ENCODE results near the gene GPR55. TPM values are rescaled to one million over a fixed set of nuclear protein-coding genes. Genes with fewer than 3 reads are reported as not detected.
"Not testable (repeated sequence)": the region's sequence is repeated elsewhere in the genome, so short reads cannot be mapped to it uniquely, and the experiment has no call there.

Gene GPR55, protein sequence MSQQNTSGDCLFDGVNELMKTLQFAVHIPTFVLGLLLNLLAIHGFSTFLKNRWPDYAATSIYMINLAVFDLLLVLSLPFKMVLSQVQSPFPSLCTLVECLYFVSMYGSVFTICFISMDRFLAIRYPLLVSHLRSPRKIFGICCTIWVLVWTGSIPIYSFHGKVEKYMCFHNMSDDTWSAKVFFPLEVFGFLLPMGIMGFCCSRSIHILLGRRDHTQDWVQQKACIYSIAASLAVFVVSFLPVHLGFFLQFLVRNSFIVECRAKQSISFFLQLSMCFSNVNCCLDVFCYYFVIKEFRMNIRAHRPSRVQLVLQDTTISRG
- total RNA-seq = under 1 TPM; 0.05 to 0.90 (median 0.23) TPM

DNA sequence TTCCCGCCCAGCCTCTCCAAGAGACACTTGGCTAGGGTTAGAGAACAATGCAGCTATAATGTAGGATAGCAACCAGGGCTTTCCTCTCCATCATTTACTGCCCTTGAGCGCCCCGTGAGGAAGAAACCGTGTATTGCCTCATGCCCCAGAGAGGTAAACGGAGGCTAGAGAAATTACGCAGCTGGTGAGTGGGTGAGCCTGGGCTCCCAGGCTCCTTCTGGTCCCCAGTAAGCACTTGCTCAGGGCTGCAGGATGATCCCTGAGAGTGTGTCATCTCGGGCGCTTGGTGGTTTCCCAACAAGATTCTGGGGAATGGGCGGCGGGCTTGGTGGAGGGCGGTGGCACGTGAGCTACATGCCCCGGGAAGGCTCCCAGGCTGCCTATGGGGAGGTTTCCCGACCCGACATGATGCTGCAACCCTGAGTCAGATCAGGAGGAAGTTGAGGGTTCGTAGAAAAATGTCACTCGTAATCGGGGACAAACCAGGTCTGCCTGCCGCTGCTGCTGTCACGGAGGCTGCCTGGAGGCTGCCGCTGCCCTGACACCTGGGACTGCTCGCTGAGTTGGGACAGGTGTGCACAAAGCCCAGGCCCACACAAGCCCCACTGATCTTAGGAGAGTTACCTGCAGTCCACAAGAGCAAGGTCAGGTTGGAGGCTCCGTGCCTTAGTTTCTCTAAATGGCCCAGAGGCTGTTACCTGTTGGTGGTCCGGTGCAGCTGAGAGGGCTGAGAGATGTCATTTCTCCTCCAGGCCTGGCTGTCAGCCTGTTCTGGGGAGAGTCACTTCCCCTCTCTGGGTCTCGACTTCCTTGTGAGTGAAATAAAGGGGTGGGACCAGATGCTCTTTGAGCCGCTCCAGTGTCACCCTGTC, at the start of gene GPR55:
Gene GPR55 (minus strand): TSS at position 773 of the 872 bp plus-strand sequence. CDS start 14,280 bp downstream, outside the sequence.
- no peak within 1 kb of the TSS for H3K27ac ChIP-seq
- ATAC-seq (replicated peaks in 6 of 8) = peak in 2 of 8 experiments; percentile 18 to 49
- in situ Hi-C loops (cut with MboI; ENCODE audit: low pct_unique_long_range_greater_than_20kb in 2 of 9, low sequenced_read_pairs in 9 of 9, unreplicated experiment in 9 of 9) = no loop called here
- WGBS, 10 experiments = 8 to 88% (median 67%) methylated on average over 2 to 10 of the region's 26 CpGs; no CpG with 5 or more reads in 5 of the 10 experiments
- H3K4me1 ChIP-seq (replicated peaks in 1 of 2) = peaks cover 0 to 3% of the 10 kb centered on the region in 2 donors
- H3K4me3 ChIP-seq = no peak within 1 kb of the TSS

DNA sequence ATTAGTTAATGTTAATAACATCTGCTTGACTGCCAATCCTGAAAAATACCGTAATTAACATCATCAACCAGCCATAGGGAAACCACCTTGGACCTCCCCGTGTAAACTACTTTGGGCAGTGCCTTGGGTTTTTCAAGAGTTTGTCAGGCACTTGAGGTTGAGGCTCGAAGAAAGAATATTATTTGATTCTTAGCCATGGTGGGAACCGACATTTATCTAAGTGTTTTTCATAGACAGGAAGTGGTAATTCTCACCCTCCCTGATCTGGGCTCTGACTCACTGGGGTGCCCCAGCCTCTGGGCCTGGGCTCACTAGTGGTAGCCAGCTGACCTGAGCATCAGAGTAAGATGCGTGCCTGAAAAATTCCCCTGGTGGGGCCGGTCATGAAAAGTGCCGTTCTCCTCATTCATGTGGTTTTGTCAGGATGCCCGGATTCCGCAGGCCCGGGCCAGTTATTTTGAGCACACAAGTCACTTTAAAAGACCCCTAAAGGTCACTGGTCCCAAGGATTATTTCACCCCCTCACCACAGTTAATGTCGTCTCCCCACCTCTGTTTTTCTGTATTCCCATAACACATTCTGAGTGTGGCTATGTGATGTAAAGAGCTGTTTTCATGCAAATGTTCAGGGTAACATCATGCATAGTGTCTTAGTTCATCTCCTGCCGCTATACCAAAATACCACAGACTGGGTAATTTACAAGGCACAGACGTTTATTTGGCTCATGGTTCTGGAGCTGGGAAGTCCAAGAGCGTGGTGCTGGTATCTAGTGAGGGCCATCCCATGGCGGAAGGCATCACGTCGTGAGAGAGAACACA, 49.3 kb upstream of the GPR55 start:
- Histone ChIP-seq H3K4me3 (no peak overlapping the region), H3K27ac (no peak overlapping the region), H3K4me1 (replicated peaks in 1 of 2) (no peaks in the 10 kb centered on the region)
- peak in 2 of 8 experiments; percentile 16 to 96 for ATAC-seq (replicated peaks in 6 of 8)
- in situ Hi-C loops (cut with MboI; ENCODE audit: low pct_unique_long_range_greater_than_20kb in 2 of 9, low sequenced_read_pairs in 9 of 9, unreplicated experiment in 9 of 9) = no loop called here
- 72 to 100% (median 92%) methylated on average over 2 to 13 of the region's 17 CpGs; no CpG with 5 or more reads in 2 of the 10 experiments for WGBS, 10 experiments

DNA sequence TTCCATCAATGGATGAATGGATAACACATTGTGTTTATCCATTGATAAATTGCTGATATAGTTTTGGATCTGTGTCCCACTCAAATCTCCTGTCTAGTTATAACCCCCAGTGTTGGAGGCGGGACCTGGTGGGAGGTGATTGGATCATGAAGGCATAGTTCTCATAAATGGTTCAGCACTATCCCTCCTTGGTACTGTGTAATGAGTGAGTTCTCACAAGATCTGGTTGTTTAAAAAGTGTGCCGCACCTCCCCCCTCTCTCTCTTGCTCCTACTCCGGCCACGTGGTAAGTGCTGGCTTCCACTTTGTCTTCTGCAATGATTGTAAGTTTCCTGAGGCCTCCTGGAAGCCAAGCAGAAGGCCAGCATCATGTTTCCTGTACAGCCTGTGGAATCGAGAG, 47.0 kb upstream of the GPR55 start:
- in situ Hi-C loops (cut with MboI; ENCODE audit: low pct_unique_long_range_greater_than_20kb in 2 of 9, low sequenced_read_pairs in 9 of 9, unreplicated experiment in 9 of 9) = no loop called here
- H3K4me3 ChIP-seq = no peak overlapping the region
- 17 to 88% (median 76%) methylated on average over 1 to 5 of the region's 5 CpGs for WGBS, 10 experiments
- H3K27ac ChIP-seq = no peak overlapping the region
- ATAC-seq (replicated peaks in 6 of 8) = no peak
- H3K4me1 ChIP-seq (replicated peaks in 1 of 2) = no peaks in the 10 kb centered on the region

GRCh38 chr2:230969659-230970015, 44.6 kb upstream of the GPR55 start:
- 8 to 100% (median 53%) methylated on average over 1 to 2 of the region's 2 CpGs; no CpG with 5 or more reads in 2 of the 10 experiments for WGBS, 10 experiments
- ATAC-seq (replicated peaks in 6 of 8) = peak in 1 of 8 experiments; percentile 32
- in situ Hi-C loops (cut with MboI; ENCODE audit: low pct_unique_long_range_greater_than_20kb in 2 of 9, low sequenced_read_pairs in 9 of 9, unreplicated experiment in 9 of 9) = no loop called here
- Histone ChIP-seq H3K27ac (no peak overlapping the region), H3K4me3 (no peak overlapping the region), H3K4me1 (replicated peaks in 1 of 2) (no peaks in the 10 kb centered on the region)

- ATAC-seq (replicated peaks in 6 of 8) = peak in 3 of 8 experiments; percentile 30 to 93 (median 78)
- in situ Hi-C loops (cut with MboI; ENCODE audit: low pct_unique_long_range_greater_than_20kb in 2 of 9, low sequenced_read_pairs in 9 of 9, unreplicated experiment in 9 of 9) = no loop called here
- Histone ChIP-seq H3K4me1 (replicated peaks in 1 of 2) (no peaks in the 10 kb centered on the region), H3K27ac (no peak overlapping the region), H3K4me3 (no peak overlapping the region)
- WGBS, 10 experiments = 13 to 95% (median 81%) methylated on average over 3 to 13 of the region's 16 CpGs; no CpG with 5 or more reads in 1 of the 10 experiments
Observed at GRCh38 chr2:230968921-230969658, 44.0 kb upstream of the GPR55 start.

GRCh38 chr2:230968314-230968713, 43.3 kb upstream of the GPR55 start:
- in situ Hi-C loops (cut with MboI; ENCODE audit: low pct_unique_long_range_greater_than_20kb in 2 of 9, low sequenced_read_pairs in 9 of 9, unreplicated experiment in 9 of 9) = not testable (repeated sequence)

GRCh38 chr2:230967113-230967512, 42.1 kb upstream of the GPR55 start:
- no peaks in the 10 kb centered on the region for H3K4me1 ChIP-seq (replicated peaks in 1 of 2)
- ATAC-seq (replicated peaks in 6 of 8) = no peak
- WGBS, 10 experiments = 40 to 100% (median 80%) methylated on average over 1 of the region's 3 CpGs; no CpG with 5 or more reads in 3 of the 10 experiments
- in situ Hi-C loops (cut with MboI; ENCODE audit: low pct_unique_long_range_greater_than_20kb in 2 of 9, low sequenced_read_pairs in 9 of 9, unreplicated experiment in 9 of 9) = no loop called here
- no peak overlapping the region for H3K4me3 ChIP-seq
- H3K27ac ChIP-seq = no peak overlapping the region

More at GRCh38 chr2:230968314-230968713, 43.3 kb upstream of the GPR55 start:
- WGBS, 10 experiments = 43 to 100% (median 87%) methylated on average over 1 to 5 of the region's 6 CpGs
- not testable (repeated sequence) for H3K4me3 ChIP-seq; ATAC-seq (replicated peaks in 6 of 8); H3K4me1 ChIP-seq (replicated peaks in 1 of 2); H3K27ac ChIP-seq

DNA sequence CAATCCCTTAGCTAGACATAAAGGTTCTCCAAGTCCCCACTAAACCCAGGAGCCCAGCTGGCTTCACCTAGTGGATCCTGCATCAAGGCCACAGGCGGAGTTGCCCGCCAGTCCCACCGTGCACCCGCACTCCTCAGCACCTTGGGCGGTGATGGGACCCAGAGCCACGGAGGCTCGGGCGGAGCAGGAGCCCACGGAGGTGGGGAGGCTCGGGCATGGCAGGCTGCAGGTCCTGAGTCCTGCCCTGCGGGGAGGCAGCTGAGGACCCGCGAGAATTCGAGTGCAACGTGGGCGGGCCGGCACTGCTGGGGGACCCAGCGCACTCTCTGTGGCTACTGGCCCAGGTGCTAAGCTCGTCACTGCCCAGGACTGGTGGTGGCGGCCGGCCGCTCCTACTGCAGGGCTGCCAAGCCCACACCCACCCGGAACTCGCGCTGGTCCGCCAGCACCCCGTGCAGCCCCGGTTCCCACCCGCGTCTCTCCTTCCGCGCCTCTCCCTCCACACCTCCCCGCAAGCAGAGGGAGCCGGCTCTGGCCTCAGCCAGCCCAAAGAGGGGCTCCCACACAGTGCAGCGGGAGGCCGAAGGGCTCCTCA, 39.2 kb upstream of the GPR55 start:
- Histone ChIP-seq H3K4me3 (no peak overlapping the region), H3K27ac (no peak overlapping the region), H3K4me1 (replicated peaks in 1 of 2) (no peaks in the 10 kb centered on the region)
- WGBS, 10 experiments = 91 to 100% methylated on average over 1 to 8 of the region's 36 CpGs; no CpG with 5 or more reads in 8 of the 10 experiments
- ATAC-seq (replicated peaks in 6 of 8) = no peak
- in situ Hi-C loops (cut with MboI; ENCODE audit: low pct_unique_long_range_greater_than_20kb in 2 of 9, low sequenced_read_pairs in 9 of 9, unreplicated experiment in 9 of 9) = no loop called here

GRCh38 chr2:230961091-230961491, 36.0 kb upstream of the GPR55 start:
- peaks cover 0 to 3% of the 10 kb centered on the region in 2 donors for H3K4me1 ChIP-seq (replicated peaks in 1 of 2)
- 14 to 80% (median 47%) methylated on average over 1 to 2 of the region's 3 CpGs; no CpG with 5 or more reads in 2 of the 10 experiments for WGBS, 10 experiments
- H3K27ac ChIP-seq = no peak overlapping the region
- H3K4me3 ChIP-seq = no peak overlapping the region
- no peak for ATAC-seq (replicated peaks in 6 of 8)
- in situ Hi-C loops (cut with MboI; ENCODE audit: low pct_unique_long_range_greater_than_20kb in 2 of 9, low sequenced_read_pairs in 9 of 9, unreplicated experiment in 9 of 9) = no loop called here

- in situ Hi-C loops (cut with MboI; ENCODE audit: low pct_unique_long_range_greater_than_20kb in 2 of 9, low sequenced_read_pairs in 9 of 9, unreplicated experiment in 9 of 9) = no loop called here
Observed at GRCh38 chr2:230960026-230960425, 35.0 kb upstream of the GPR55 start.

DNA sequence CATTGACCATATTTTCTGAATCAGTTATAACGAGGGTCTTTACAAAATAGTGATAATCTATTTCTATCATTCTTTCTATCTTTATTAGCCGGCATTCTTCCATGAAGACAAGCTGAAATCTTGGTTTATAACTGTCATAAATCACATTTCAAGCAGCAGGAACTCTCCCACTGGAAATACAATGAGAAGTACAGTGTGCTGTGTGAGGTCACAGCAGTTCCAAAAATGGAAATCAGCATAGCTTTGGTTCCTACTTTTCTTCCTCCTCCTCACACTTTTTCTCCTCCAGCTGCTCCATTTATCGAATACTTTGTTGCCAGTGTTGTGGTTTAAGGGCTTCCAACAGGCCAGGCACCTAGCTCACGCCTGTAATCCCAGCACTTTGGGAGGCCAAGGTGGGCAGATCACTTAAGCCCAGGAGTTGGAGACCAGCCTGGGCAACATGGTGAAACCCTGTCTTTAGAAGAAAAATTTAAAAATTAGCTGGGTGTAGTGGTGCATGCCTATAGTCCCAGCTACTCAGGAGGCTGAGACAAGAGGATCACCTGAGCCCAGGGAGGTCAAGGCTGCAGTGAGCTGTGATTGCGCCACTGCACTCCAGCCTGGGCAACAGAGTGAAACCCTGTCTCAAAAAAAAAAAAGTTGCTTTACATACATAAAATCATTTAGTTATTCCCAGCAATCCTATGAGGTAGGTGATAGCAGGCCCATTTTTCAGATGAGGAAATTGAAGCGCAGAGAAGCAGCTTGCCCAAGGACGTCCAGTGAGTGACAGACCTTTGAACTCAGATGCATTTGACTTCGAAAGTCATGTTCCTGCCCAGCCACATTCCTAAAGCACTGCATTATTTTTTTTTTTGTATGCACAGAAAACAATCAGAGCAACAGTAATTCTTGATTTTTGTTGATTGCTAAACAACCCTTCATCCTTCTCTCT, 34.0 kb upstream of the GPR55 start:
- WGBS, 10 experiments = 59 to 100% (median 90%) methylated on average over 2 to 8 of the region's 8 CpGs
- no peak for ATAC-seq (replicated peaks in 6 of 8)
- Histone ChIP-seq H3K4me1 (replicated peaks in 1 of 2) (peaks cover 0 to 3% of the 10 kb centered on the region in 2 donors), H3K4me3 (no peak overlapping the region), H3K27ac (no peak overlapping the region)
- in situ Hi-C loops (cut with MboI; ENCODE audit: low pct_unique_long_range_greater_than_20kb in 2 of 9, low sequenced_read_pairs in 9 of 9, unreplicated experiment in 9 of 9) = no loop called here

More at GRCh38 chr2:230960026-230960425, 35.0 kb upstream of the GPR55 start:
- peaks cover 0 to 3% of the 10 kb centered on the region in 2 donors for H3K4me1 ChIP-seq (replicated peaks in 1 of 2)
- WGBS, 10 experiments = 11 to 83% (median 40%) methylated on average over 1 of the region's 1 CpG; no CpG with 5 or more reads in 7 of the 10 experiments
- no peak overlapping the region for H3K4me3 ChIP-seq
- ATAC-seq (replicated peaks in 6 of 8) = no peak
- H3K27ac ChIP-seq = no peak overlapping the region
